Measurements from ENCODE around the gene XIRP2. TPM values are rescaled to one million over a fixed set of nuclear protein-coding genes. Genes with fewer than 3 reads are reported as not detected.
"Not testable (repeated sequence)": the region's sequence is repeated elsewhere in the genome, so short reads cannot be mapped to it uniquely, and the experiment has no call there.

The XIRP2 gene
- total RNA-seq, 1 experiment from 2014 or later: 1.6 TPM

DNA sequence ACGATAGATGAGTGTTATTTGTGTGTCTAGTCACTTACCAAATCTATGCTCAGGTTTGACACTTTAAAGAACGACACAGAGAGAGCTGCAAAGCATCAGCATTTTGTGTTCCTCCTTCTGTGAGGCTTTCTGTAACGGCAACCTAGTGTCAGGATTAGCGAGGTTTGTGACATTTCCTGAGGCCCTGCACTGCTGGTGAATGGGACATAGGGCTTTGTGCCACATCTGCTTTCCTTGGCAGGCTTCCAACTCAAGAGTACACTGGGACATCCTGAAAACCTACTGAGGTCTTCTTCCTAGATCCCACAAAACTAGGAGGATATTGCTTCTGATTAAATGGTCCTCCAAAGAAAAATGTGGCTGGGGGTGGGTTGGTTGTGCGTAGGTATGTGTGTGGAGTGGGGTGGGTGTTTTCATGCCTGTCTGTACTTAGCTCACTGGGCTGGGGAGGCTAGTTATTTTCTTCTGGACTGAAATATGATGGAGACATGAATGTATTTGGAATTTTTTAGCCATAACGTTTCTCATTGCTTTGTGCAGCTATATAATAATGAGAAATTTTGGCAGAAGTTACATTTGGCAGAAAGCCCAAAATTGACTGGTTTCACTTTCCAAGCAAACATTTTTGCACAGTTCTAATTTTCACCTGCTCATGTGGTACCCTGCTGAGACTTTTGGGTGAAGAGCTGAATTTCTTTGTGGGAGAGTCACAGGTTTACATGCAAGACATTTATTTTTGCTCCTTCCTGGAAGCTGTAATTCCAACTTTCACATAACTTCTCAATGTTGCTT, 308.4 kb downstream of the XIRP2 start:
- DNase-seq (ENCODE audit: low spot score): peak; percentile 38

GRCh38 chr2:167198009-167198408, 309.7 kb downstream of the XIRP2 start:
- no peak for DNase-seq (ENCODE audit: low spot score)

- DNase-seq (ENCODE audit: low spot score): no peak
These were observed 310.3 kb downstream of the XIRP2 start for GRCh38 chr2:167198576-167198975.

DNA sequence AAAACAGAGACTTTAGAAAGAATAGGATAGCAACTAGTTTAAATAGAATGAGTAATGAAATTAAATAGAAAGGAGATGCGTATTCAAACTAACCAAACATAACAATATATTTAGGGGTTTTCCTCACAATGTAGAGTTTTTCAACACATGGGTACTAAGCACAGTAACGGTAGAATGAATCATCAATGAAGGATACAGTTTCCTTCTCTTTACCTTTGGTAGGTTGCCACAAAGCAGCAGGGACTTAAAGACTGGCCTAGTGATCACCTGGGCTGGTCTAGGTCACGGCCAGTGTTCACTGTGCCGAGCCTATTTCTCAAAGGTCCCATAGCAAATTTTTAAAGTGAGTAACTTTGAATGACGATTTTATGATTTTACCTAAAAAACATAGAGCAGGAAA, 311.7 kb downstream of the XIRP2 start:
- no peak for DNase-seq (ENCODE audit: low spot score)

DNA sequence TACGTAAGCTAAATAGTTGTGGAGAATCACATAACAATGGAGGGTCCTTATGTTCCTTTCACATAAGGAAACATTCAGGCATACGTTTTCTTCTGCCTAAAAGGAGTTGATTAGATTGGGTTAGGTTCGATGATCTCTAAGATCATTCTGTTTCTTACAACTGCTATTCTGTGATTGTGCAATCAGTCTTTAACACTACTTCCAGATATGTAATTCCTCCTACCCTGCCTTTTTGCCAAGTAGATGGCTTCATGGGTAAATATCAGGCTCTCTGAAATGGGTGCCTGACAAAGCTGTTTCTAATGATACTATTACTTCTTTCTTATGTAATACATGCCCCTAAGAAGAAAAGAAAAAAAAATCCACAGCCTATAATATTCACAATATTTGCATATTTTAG, 321.5 kb downstream of the XIRP2 start:
- no peak for DNase-seq (ENCODE audit: low spot score)

DNA sequence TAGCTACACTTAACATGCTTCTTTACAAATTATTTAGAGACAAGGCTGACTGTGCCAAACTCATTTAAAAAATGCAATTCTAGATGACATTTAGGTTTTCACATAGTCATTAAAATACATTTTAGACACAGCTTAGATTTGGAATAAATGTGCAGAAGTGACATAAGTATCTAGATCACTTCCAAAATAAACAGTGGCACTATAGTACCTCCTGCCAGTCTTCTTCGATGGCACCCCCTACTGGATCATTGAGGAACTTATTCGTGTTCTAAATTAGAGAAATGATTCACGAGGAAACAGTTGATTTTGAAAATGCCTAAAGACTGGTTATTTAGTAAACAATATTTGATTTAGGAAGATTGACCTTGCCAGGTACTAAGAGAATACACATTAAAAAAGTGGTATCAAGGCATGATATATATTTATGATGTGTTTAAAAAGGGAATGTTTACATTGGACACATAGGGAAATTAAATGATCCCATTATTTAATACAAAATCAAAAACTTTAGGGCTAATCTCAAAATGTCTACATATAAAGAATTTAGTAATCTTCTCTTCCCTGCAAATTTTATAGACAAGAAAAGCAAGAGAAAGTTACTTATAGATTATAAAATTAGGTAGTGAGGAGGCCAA, 323.9 kb downstream of the XIRP2 start:
- peak; percentile 57 for DNase-seq (ENCODE audit: low spot score)

- no peak for DNase-seq (ENCODE audit: low spot score)
These were observed 327.3 kb downstream of the XIRP2 start for GRCh38 chr2:167215595-167215994.

GRCh38 chr2:167237478-167237877, 349.2 kb downstream of the XIRP2 start:
- DNase-seq (ENCODE audit: low spot score): no peak

DNA sequence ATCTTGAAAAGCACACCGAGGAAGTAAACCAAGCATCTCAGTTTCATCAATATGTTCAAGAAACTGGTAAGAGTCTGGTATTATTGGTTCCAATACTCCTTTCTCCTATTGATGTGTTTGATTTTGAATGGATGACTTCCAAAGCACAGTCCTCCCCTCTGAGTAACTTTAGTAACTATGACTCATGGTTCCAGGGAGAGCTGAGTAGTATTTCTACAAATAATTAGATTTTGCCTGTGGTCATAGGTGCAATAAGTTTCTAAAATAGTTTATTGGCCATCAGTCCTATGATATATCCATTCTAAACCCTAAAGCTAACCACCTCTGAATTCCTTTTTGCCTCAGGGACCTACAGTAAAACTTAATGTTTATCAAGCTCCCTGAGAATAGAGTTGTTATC, 352.4 kb downstream of the XIRP2 start:
- no peak for DNase-seq (ENCODE audit: low spot score)

DNA sequence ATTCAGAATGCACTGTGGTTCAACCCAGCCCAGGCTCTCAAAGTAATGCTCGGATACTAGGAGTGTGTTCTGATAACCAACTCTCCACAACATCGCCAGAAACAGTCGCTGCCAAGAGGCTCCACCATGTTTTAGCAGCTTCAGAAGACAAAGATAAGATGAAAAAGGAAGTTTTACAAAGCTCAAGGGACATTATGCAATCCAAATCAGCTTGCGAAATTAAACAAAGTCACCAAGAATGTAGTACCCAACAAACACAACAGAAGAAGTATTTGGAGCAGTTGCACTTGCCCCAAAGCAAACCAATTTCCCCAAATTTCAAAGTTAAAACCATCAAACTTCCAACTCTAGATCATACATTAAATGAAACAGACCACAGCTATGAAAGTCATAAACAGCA, 360.9 kb downstream of the XIRP2 start:
- no peak for DNase-seq (ENCODE audit: low spot score)

- DNase-seq (ENCODE audit: low spot score): peak; percentile 35
These were observed 364.7 kb downstream of the XIRP2 start for GRCh38 chr2:167253025-167253424.

DNA sequence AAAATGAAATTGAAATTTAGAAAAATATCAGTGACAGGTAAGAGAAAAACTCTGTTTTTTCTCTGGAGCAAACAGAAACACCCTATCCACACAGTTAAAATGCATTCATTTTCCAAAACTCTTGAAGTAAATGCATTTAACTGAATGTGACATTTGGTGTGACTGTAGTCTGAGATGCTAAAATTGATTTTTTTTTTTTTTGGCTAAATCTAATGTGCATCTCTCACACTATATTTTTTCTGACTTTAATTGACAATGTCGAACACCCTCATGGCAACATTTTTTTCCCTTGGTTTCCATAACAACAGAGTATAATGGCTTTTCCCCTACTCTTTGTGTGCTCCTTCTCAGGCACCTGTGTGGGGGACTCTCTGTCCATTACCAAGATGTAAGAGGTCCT, 366.4 kb downstream of the XIRP2 start:
- DNase-seq (ENCODE audit: low spot score): no peak

GRCh38 chr2:167258712-167259111, 370.4 kb downstream of the XIRP2 start:
- no peak for DNase-seq (ENCODE audit: low spot score)

DNA sequence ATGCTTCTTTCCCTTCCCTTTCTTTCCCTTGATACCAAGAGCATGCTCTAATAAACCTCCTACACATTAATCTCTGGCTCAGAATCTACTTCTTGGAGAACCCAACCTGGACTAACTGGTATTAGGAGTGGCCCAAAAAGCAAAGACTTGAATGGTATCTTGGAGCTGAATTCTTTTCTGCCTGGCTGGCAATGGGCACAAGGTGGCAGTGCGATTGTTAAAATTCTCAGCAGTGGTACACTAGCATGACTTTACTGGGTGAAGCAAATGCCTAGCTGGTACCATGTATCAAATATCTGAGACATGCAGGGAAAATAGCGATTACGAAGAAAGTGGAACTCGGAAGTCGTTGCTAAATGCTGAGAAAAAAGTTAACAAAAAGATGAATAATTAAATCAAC, 376.1 kb downstream of the XIRP2 start:
- DNase-seq (ENCODE audit: low spot score): peak; percentile 25

DNA sequence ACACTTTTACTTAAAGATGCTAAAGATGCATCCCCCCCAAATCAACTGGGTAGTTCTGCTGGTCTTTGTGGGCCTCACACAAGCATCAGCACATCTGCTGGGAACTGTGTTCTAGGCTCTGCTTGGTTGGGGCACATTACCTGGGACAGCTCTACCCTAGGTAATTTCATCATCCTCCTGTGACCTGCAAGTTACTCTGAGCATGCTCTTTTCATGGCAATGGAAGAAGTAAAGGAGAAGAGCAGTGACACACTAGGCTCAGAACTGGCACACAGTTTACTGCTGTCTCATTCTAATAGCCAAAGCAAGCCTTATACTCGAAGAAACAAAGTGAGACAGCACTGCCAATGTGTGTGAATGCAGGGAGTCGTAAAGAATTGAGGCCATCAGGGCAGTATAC, 376.7 kb downstream of the XIRP2 start:
- no peak for DNase-seq (ENCODE audit: low spot score)

DNA sequence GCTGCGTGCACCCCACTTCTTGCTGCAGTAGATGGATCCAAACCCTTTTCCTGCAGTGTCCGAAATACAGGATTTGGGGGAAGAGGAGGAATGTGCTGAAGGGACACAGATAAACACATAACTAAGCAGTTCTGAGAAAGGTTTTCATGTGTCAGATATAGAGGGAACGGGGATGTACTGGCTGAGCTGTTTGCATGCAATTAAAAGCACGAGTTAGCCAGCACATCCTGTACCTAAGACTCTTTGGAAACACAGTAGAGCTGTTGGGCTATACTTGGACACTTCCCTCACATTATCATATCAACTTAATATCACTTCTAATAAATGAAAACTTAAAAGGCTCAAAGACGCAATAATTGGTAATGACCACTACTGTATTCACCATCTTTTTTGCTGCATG, 377.4 kb downstream of the XIRP2 start:
- DNase-seq (ENCODE audit: low spot score): no peak

DNA sequence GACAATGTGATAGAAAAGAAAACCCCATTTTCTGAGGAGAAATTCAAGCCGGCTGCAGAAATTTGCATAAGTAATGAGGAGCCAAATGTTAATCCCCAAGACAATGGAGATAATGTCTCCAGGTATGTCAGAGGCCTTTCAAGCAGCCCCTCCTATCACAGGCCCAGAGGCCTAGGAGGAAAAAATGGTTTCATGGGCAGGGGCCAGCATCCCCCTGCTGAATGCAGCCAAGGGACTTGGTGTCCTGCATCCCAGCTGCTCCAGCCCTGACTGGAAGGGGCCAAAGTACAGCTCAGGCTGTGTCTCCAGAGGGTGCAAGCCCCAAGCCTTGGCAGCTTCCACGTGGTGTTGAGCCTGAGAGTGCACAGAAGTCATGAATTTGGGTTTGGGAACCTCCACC, 380.0 kb downstream of the XIRP2 start:
- DNase-seq (ENCODE audit: low spot score): not testable (repeated sequence)

GRCh38 chr2:167271932-167272331, 383.7 kb downstream of the XIRP2 start:
- peak; percentile 69 for DNase-seq (ENCODE audit: low spot score)

DNA sequence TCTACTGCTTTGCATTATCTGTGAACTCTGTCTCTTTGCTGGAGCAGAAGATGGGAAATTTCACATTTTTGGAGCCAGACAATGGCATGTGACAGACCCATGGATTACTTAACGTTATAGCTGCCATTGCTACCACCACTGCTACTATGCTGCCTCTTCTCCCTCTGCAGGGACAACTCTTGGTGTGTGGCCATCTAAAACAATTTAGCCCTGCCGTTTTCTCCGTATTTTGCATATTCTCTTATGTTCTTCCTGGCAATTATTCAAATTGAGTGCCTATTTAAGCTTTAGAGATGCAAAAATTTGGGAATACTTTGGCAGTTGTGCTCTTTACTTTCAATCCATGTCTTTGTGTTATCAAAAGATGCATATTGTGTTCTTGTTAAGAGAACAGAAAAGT, 386.8 kb downstream of the XIRP2 start:
- DNase-seq (ENCODE audit: low spot score): no peak

DNA sequence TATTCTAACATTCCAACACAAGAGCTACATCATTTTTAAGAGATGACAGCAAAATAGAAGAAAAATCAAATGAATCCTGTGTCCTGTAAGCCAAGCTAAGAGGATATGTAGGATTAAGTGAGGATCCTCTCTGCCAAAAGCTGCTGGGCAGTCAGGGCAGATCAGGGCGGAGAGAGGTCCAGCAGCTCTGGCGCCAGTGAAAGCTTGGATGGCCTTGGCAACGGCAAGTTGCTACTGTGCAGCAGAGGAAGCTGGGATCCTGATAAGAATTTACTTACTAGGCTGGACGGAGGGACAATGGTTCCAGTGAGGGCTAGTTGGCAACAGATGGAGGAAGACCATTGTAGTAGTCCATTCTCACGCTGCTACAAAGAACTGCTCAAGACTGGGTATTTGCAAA, 391.5 kb downstream of the XIRP2 start:
- no peak for DNase-seq (ENCODE audit: low spot score)

- DNase-seq (ENCODE audit: low spot score): no peak
These were observed 398.9 kb downstream of the XIRP2 start for GRCh38 chr2:167287212-167287611.

GRCh38 chr2:167289651-167290410, 401.6 kb downstream of the XIRP2 start:
- DNase-seq (ENCODE audit: low spot score): peak; percentile 63
